Stimulated activated naive B cell treated with anti-CD40 and anti-IgM and Interleukin-4, amounts not matched to agents 10 μg/mL and 1 μg/mL and 100 μg/mL, for 72 hours (primary cell): ENCODE measurements around the gene RHBG.
"Not testable (repeated sequence)": the region's sequence is repeated elsewhere in the genome, so short reads cannot be mapped to it uniquely, and the experiment has no call there.

Experiments
- ATAC-seq, 2 donors: fragments of 150-1000 bp; cut with Tn5 transposase; replicated peaks; 2 replicates each; pipeline ENCODE4 v1.10.0; 2021; ENCODE audit warnings: moderate library complexity in 1 of 2
- DNase-seq: peaks from one replicate; pipeline ENCODE4 v3.0.0; 2021
- H3K27ac Mint-ChIP-seq: one replicate; pipeline ENCODE4 v1.8.0; 2022; ENCODE audit warnings: mild to moderate bottlenecking, mixed read lengths
- H3K27me3 Mint-ChIP-seq, 2 donors: one replicate each; pipeline ENCODE4 v1.8.0; 2022; ENCODE audit warnings: mixed read lengths in 2 of 2
- H3K36me3 Mint-ChIP-seq, 2 donors: one replicate each; pipeline ENCODE4 v1.8.0; 2022; ENCODE audit warnings: mixed read lengths in 2 of 2, mild to moderate bottlenecking in 1 of 2
- H3K4me1 Mint-ChIP-seq, 2 donors: one replicate each; pipeline ENCODE4 v1.8.0; 2022; ENCODE audit warnings: mixed read lengths in 2 of 2, mild to moderate bottlenecking in 1 of 2
- H3K4me3 Mint-ChIP-seq, 2 donors: one replicate each; pipeline ENCODE4 v1.8.0; 2022; ENCODE audit warnings: mild to moderate bottlenecking in 2 of 2, mixed read lengths in 2 of 2, moderate library complexity in 1 of 2
- H3K9me3 Mint-ChIP-seq, 2 donors: one replicate each; pipeline ENCODE4 v1.8.0; 2022; ENCODE audit warnings: mixed read lengths in 2 of 2, mild to moderate bottlenecking in 1 of 2

Gene RHBG

DNA sequence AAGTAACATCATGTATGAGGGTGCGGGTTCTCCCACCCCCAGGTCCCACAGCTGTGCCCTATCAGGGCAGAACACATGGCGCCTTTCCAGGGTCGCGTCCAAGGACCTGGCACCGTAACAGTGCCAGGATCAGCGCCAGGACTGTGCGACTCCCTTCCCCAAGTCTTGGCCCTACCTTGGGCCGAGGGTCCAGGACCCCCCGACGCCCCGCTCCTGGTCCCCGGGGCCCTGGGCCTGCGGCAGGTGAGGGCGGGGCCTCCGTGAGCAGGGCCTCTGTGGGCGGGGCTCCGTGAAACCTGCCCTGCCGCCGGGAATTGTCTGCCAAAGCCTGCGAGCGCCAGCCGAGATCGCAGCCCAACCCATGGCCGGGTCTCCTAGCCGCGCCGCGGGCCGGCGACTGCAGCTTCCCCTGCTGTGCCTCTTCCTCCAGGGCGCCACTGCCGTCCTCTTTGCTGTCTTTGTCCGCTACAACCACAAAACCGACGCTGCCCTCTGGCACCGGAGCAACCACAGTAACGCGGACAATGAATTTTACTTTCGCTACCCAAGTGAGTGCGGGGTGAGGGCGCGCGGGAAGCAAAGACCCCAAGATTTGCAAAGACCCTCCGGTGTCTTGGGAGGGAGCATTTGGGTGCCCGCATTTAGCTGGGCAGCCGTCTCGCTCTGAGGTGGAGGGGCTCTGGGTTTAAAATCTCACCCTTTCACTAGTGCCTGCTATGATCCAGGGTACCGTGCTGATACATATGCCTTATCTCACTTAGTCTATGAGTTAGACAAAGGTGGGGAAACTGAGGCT lies at the start of gene RHBG:
Gene RHBG (plus strand): TSS at position 323 of the 796 bp plus-strand sequence. CDS start 39 bp downstream, at position 362.
- ATAC-seq (peak; percentile 45 to 56), DNase-seq (no peak)
- H3K4me1 Mint-ChIP-seq: peaks cover 8 to 16% of the 10 kb centered on the region in 2 donors
- no peaks in the 10 kb centered on the region for H3K36me3 Mint-ChIP-seq
- peaks cover 64 to 82% of the 10 kb centered on the region in 2 donors for H3K27me3 Mint-ChIP-seq
- peak within 1 kb of the TSS; percentile 78 to 79 for H3K4me3 Mint-ChIP-seq
- H3K27ac Mint-ChIP-seq: no peak within 1 kb of the TSS
- no peaks in the 10 kb centered on the region for H3K9me3 Mint-ChIP-seq

GRCh38 chr1:156319664-156320063 lies 49.3 kb upstream of the RHBG start:
- peaks cover 37 to 39% of the 10 kb centered on the region in 2 donors for H3K36me3 Mint-ChIP-seq
- H3K27me3 Mint-ChIP-seq: no peaks in the 10 kb centered on the region
- DNase-seq: no peak
- ATAC-seq: no peak
- peaks cover 2 to 5% of the 10 kb centered on the region in 2 donors for H3K4me1 Mint-ChIP-seq
- no peaks in the 10 kb centered on the region for H3K9me3 Mint-ChIP-seq
- no peak overlapping the region for H3K27ac Mint-ChIP-seq
- H3K4me3 Mint-ChIP-seq: no peak overlapping the region

DNA sequence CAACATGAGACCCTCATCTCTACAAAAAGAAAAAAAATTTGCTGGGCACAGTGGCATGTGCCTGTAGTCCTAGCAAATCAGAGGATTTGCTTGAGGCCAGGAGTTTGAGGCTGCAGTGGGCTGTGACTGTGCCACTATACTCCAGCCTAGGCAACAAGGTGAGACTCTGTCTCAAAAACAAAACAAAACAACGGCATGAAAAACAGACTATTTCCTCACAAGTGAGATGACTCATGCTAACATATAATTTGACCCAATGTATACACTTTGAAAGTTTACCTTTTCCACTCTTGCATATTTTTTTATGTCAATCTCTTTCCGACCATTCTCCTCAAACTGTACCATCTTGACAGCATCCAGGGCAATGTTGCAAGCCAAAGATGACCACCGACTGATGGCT lies 48.5 kb upstream of the RHBG start:
- no peak overlapping the region for H3K27ac Mint-ChIP-seq
- peaks cover 39 to 43% of the 10 kb centered on the region in 2 donors for H3K36me3 Mint-ChIP-seq
- DNase-seq (no peak), ATAC-seq (no peak)
- H3K4me1 Mint-ChIP-seq: peaks cover 0 to 2% of the 10 kb centered on the region in 2 donors
- H3K9me3 Mint-ChIP-seq: no peaks in the 10 kb centered on the region
- no peak overlapping the region for H3K4me3 Mint-ChIP-seq
- no peaks in the 10 kb centered on the region for H3K27me3 Mint-ChIP-seq

GRCh38 chr1:156323179-156323578 lies 45.8 kb upstream of the RHBG start:
- H3K4me3 Mint-ChIP-seq, H3K4me1 Mint-ChIP-seq, H3K9me3 Mint-ChIP-seq, DNase-seq, H3K27me3 Mint-ChIP-seq, ATAC-seq, H3K27ac Mint-ChIP-seq: not testable (repeated sequence)
- peaks cover 29 to 35% of the 10 kb centered on the region in 2 donors for H3K36me3 Mint-ChIP-seq

GRCh38 chr1:156336242-156336641 lies 32.8 kb upstream of the RHBG start:
- Mint-ChIP-seq H3K27ac (no peak overlapping the region), H3K4me1 (peaks cover 12 to 28% of the 10 kb centered on the region in 2 donors), H3K9me3 (no peaks in the 10 kb centered on the region), H3K36me3 (peaks cover 16 to 37% of the 10 kb centered on the region in 2 donors), H3K4me3 (peak overlapping the region; percentile 92 to 98), H3K27me3 (no peaks in the 10 kb centered on the region)
- DNase-seq: no peak
- ATAC-seq: no peak

DNA sequence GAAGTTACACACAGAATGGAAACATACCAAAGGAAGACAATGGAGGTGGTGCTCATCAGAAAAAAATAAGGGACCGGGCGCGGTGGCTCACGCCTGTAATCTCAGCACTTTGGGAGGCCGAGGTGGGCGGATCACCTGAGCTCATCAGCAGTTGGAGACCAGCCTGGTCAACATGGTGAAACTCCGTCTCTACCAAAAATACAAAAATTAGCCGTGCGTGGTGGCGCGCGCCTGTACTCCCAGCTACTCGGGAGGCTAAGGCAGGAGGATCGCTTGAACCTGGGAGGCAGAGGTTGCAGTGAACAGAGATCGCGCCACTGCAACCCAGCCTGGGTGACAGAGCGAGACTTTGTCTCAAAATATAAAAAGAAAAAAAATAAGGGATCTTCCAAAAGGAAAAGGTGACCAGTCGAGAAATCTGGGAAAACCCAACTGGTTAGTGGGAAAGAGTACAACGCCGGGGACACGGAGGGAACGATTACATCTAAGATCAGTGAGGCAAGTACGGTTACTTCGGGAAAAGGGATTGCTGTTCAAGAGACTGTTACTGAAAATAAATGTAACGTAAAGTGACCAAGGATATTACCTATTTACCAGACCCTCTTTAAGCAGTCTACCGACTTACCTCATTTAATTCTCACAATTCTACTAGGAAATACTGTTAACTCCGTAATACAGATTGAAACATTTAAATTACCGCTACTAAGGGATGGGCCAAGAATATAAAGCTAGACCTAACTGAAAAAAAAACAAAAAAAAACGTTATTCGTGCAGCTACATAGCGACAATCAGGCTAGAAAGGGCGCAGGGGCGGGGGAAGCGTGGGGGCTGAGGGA lies 31.7 kb upstream of the RHBG start:
- H3K9me3 Mint-ChIP-seq: no peaks in the 10 kb centered on the region
- peak overlapping the region; percentile 97 for H3K27ac Mint-ChIP-seq
- peaks cover 11 to 35% of the 10 kb centered on the region in 2 donors for H3K36me3 Mint-ChIP-seq
- no peak for DNase-seq
- H3K27me3 Mint-ChIP-seq: no peaks in the 10 kb centered on the region
- peaks cover 12 to 28% of the 10 kb centered on the region in 2 donors for H3K4me1 Mint-ChIP-seq
- ATAC-seq: no peak
- peak overlapping the region; percentile 92 to 98 for H3K4me3 Mint-ChIP-seq

DNA sequence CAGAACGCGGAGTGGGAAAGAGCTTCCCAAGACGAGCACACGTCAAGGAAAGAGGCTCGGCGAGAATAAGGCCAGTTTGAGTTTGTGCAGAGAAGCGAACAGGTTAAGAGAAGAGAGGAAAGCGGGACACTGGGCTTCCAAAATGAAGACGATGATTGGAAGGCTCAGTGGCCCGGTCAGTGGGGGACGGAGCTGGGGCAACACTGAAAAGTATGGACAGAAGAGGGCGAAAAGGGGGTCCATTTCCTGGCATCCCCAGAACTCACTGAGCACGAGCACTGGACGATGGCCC lies 31.2 kb upstream of the RHBG start:
- peaks cover 11 to 35% of the 10 kb centered on the region in 2 donors for H3K36me3 Mint-ChIP-seq
- ATAC-seq (no peak), DNase-seq (no peak)
- H3K9me3 Mint-ChIP-seq: no peaks in the 10 kb centered on the region
- H3K27me3 Mint-ChIP-seq: no peaks in the 10 kb centered on the region
- H3K4me3 Mint-ChIP-seq: peak overlapping the region; percentile 92 to 98
- peaks cover 12 to 28% of the 10 kb centered on the region in 2 donors for H3K4me1 Mint-ChIP-seq
- H3K27ac Mint-ChIP-seq: peak overlapping the region; percentile 97

DNA sequence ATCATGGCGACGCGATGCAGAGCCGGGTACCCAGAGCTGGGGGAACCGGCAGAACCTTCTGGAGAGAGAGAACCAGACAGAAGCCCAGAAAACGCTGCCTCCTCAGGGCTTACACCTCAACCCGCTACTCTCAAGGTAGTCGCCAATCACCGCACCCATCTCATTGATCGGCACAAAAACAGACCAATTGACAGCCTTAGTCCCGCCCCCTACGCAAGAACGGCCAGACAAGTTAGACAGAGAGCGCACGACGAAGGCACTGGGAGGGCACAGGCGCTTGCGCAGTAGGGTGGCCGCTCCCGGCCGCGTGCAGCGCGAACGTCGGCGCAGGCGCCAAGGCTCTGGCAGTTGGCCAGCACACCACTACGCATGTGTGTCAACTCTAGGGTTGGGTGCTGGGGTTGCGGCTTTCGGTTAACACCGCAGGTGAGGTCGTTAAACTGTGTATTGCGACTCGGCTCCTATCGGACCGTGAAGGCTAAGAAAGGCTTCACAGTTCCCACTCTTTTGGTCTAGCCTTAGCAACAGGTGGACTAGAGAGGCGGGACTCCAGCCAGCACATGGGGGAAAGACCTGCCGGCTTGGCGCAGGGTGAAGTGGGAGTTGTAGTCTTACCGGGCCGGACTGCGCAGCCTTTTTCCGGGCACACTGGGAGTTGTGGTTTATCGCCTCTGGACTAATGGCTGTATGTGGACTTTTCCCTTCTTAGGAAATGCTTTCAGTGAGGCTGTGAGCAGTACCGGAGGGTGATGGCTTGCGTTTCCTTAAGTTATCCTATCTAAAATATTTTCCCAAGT lies 30.6 kb upstream of the RHBG start, which contains the start of the genes CCT3 and TSACC:
Gene CCT3 (minus strand): TSS at position 113 of the 797 bp plus-strand sequence. CDS start 108 bp downstream, at position 5.
Gene TSACC (plus strand): TSS at position 347 of the 797 bp plus-strand sequence. CDS start 1,232 bp downstream, outside the sequence.
- DNase-seq (peak; percentile 100), ATAC-seq (peak; percentile 94 to 95)
- Mint-ChIP-seq H3K9me3 (no peaks in the 10 kb centered on the region), H3K36me3 (peaks cover 11 to 34% of the 10 kb centered on the region in 2 donors), H3K4me1 (peaks cover 12 to 28% of the 10 kb centered on the region in 2 donors), H3K27ac (peak within 1 kb of the TSS; percentile 97), H3K27me3 (no peaks in the 10 kb centered on the region), H3K4me3 (peak within 1 kb of the TSS; percentile 92 to 98)

- peaks cover 6 to 16% of the 10 kb centered on the region in 2 donors for H3K27me3 Mint-ChIP-seq
- H3K4me1 Mint-ChIP-seq: peaks cover under 1 to 2% of the 10 kb centered on the region in 2 donors
- H3K27ac Mint-ChIP-seq: no peak overlapping the region
- H3K9me3 Mint-ChIP-seq: no peaks in the 10 kb centered on the region
- no peak overlapping the region for H3K4me3 Mint-ChIP-seq
- H3K36me3 Mint-ChIP-seq: peaks cover 1 to 7% of the 10 kb centered on the region in 2 donors
- ATAC-seq (no peak), DNase-seq (no peak)
These were observed 26.6 kb upstream of the RHBG start for GRCh38 chr1:156342166-156342955.

- no peak overlapping the region for H3K27ac Mint-ChIP-seq
- peaks cover 17 to 19% of the 10 kb centered on the region in 2 donors for H3K27me3 Mint-ChIP-seq
- H3K4me3 Mint-ChIP-seq: no peak overlapping the region
- no peaks in the 10 kb centered on the region for H3K4me1 Mint-ChIP-seq
- ATAC-seq (no peak), DNase-seq (no peak)
- H3K36me3 Mint-ChIP-seq: no peaks in the 10 kb centered on the region
- no peaks in the 10 kb centered on the region for H3K9me3 Mint-ChIP-seq
These were observed 24.6 kb upstream of the RHBG start for GRCh38 chr1:156344409-156344808.

DNA sequence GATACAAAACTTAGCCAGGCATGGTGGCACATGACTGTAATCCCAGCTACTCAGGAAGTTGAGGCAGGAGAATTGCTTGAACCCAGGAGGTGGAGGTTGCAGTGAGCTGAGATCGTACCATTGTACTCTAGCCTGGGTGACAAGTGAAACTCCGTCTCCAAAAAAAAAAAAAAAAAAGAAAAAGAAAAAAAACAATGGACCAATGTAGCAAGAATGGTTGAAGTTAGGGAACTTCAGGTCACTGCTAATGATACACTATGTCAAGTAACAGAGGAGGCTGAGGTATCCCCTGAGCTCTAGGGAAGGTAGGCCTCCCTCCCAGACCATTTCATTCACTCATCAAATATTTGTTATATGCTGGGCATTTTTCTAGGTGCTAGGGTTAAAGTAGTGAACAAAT lies 23.0 kb upstream of the RHBG start:
- DNase-seq, H3K4me1 Mint-ChIP-seq, H3K9me3 Mint-ChIP-seq, H3K4me3 Mint-ChIP-seq, H3K27ac Mint-ChIP-seq, ATAC-seq, H3K36me3 Mint-ChIP-seq: not testable (repeated sequence)
- peaks cover 17 to 19% of the 10 kb centered on the region in 2 donors for H3K27me3 Mint-ChIP-seq

DNA sequence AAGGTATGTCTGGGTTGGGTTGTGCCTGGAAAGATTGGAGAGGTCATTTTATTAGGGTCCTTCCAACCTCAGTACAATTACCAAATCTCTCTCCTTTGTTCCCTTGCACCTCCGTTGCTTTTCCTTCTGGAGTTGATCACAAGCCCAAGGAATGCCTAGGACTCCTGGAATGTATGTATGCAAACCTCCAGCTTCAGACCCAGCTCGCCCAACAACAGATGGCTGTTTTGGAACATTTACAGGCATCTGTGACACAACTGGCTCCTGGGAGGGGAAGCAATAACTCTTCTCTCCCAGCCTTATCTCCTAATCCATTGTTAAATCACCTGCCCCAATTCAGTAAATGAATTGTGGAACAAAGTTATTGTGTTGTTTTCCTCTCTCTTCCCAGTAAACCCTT lies 22.4 kb upstream of the RHBG start:
- no peak for DNase-seq

GRCh38 chr1:156347331-156347730 lies 21.7 kb upstream of the RHBG start:
- no peak for ATAC-seq
- Mint-ChIP-seq H3K9me3 (no peaks in the 10 kb centered on the region), H3K36me3 (no peaks in the 10 kb centered on the region), H3K4me3 (no peak overlapping the region), H3K27ac (no peak overlapping the region), H3K27me3 (peaks cover 17 to 19% of the 10 kb centered on the region in 2 donors), H3K4me1 (no peaks in the 10 kb centered on the region)
- no peak for DNase-seq

More for the DNA sequence above, 22.4 kb upstream of the RHBG start:
- Mint-ChIP-seq H3K27me3 (peaks cover 17 to 19% of the 10 kb centered on the region in 2 donors), H3K4me3 (no peak overlapping the region), H3K4me1 (no peaks in the 10 kb centered on the region), H3K36me3 (no peaks in the 10 kb centered on the region), H3K9me3 (no peaks in the 10 kb centered on the region), H3K27ac (no peak overlapping the region)
- ATAC-seq: no peak
